ENCODE measurements around the gene C17orf113. TPM values are rescaled to one million over a fixed set of nuclear protein-coding genes. Genes with fewer than 3 reads are reported as not detected.

C17orf113 gene
- total RNA-seq, 2 donors from 2014 or later: 0.65 to 0.85 TPM

Other genes with a start within 250 kb of the C17orf113 start
- gene P3H4, start 238.7 kb downstream of the C17orf113 start, total RNA-seq: 1 to 10 TPM; 1.7 to 2.0 TPM
- gene FKBP10, start 237.6 kb downstream of the C17orf113 start, total RNA-seq: not detected
- 10 to 100 TPM; 23.1 to 28.9 TPM for gene NT5C3B, start 214.4 kb downstream of the C17orf113 start, total RNA-seq
- not detected for gene KLHL10, start 212.8 kb downstream of the C17orf113 start, total RNA-seq
- gene KLHL11, start 185.2 kb downstream of the C17orf113 start, total RNA-seq: 10 to 100 TPM; 17.7 to 31.6 TPM
- 10 to 100 TPM; 65.5 to 73.4 TPM for gene ACLY, start 131.7 kb downstream of the C17orf113 start, total RNA-seq
- gene ODAD4, start 120.0 kb downstream of the C17orf113 start, total RNA-seq: 1 to 10 TPM; 3.7 to 4.3 TPM
- 10 to 100 TPM; 21.0 to 23.4 TPM for gene CNP, start 83.8 kb downstream of the C17orf113 start, total RNA-seq
- 100 to 1,000 TPM; 113 to 124 TPM for gene DNAJC7, start 33.2 kb downstream of the C17orf113 start, total RNA-seq
- 10 to 100 TPM; 14.3 to 15.6 TPM for gene NKIRAS2, start 30.5 kb downstream of the C17orf113 start, total RNA-seq
- gene ZNF385C, start 47.9 kb upstream of the C17orf113 start, total RNA-seq: under 1 TPM; 0.16 to 0.20 TPM
- gene DHX58, start 62.1 kb upstream of the C17orf113 start, total RNA-seq: 10 to 100 TPM; 16.9 to 24.0 TPM
- 10 to 100 TPM; 33.3 to 35.5 TPM for gene KAT2A, start 70.8 kb upstream of the C17orf113 start, total RNA-seq
- gene HSPB9, start 72.2 kb upstream of the C17orf113 start, total RNA-seq: not detected
- 10 to 100 TPM; 74.3 to 97.9 TPM for gene RAB5C, start 104.4 kb upstream of the C17orf113 start, total RNA-seq
- gene KCNH4, start 130.5 kb upstream of the C17orf113 start, total RNA-seq: under 1 TPM; 0.45 to 0.94 TPM
- not detected for gene HCRT, start 134.9 kb upstream of the C17orf113 start, total RNA-seq
- gene GHDC, start 143.9 kb upstream of the C17orf113 start, total RNA-seq: 10 to 100 TPM; 12.4 to 13.5 TPM
- gene STAT5B, start 225.8 kb upstream of the C17orf113 start, total RNA-seq: 100 to 1,000 TPM; 202 to 225 TPM
- 100 to 1,000 TPM; 153 to 177 TPM for gene STAT5A, start 237.9 kb upstream of the C17orf113 start, total RNA-seq

Measured in T-helper 17 cell (primary cell).